Ishikawa (cell line): Measurements from ENCODE around the gene AMZ2.

Source experiments
- CEBPB ChIP-seq: IDR thresholded peaks from 2 replicates; pipeline ENCODE4 v1.6.1; 2012
- EP300 ChIP-seq: IDR thresholded peaks from 2 replicates; pipeline ENCODE4 v1.6.1; 2012; ENCODE audit warnings: borderline replicate concordance
- RAD21 ChIP-seq: IDR thresholded peaks from 2 replicates; pipeline ENCODE4 v1.6.1; 2012; ENCODE audit warnings: low read depth
- TAF1 ChIP-seq: IDR thresholded peaks from 2 replicates; pipeline ENCODE4 v1.6.1; 2012; ENCODE audit warnings: low read depth, mild to moderate bottlenecking
- TEAD4 ChIP-seq: IDR thresholded peaks from 2 replicates; pipeline ENCODE4 v1.6.1; 2012
- YY1 ChIP-seq: IDR thresholded peaks from 2 replicates; pipeline ENCODE4 v1.6.1; 2012; ENCODE audit warnings: low read depth

GRCh38 chr17:68238871-68239253 lies 9.0 kb upstream of the AMZ2 start:
- no peak for TF ChIP-seq TEAD4
- no peak for TF ChIP-seq TAF1
- no peak for TF ChIP-seq EP300
- TF ChIP-seq RAD21 = no peak
- no peak for TF ChIP-seq CEBPB
- TF ChIP-seq YY1 = no peak
